ENCODE data around the gene ODAD4. TPM values are rescaled to one million over a fixed set of nuclear protein-coding genes. Genes with fewer than 3 reads are reported as not detected.

The ODAD4 gene
- total RNA-seq, 2 experiments from 2014 or later = 1.1 to 1.3 TPM

GRCh38 chr17:41907185-41907556 lies 23.2 kb upstream of the ODAD4 start:
- TF ChIP-seq EZH2phosphoT487 (IDR thresholded peaks at IDR 0.05; ENCODE audit: borderline replicate concordance, low read depth, low read length) = no peak
- TF ChIP-seq, protein P1, sequence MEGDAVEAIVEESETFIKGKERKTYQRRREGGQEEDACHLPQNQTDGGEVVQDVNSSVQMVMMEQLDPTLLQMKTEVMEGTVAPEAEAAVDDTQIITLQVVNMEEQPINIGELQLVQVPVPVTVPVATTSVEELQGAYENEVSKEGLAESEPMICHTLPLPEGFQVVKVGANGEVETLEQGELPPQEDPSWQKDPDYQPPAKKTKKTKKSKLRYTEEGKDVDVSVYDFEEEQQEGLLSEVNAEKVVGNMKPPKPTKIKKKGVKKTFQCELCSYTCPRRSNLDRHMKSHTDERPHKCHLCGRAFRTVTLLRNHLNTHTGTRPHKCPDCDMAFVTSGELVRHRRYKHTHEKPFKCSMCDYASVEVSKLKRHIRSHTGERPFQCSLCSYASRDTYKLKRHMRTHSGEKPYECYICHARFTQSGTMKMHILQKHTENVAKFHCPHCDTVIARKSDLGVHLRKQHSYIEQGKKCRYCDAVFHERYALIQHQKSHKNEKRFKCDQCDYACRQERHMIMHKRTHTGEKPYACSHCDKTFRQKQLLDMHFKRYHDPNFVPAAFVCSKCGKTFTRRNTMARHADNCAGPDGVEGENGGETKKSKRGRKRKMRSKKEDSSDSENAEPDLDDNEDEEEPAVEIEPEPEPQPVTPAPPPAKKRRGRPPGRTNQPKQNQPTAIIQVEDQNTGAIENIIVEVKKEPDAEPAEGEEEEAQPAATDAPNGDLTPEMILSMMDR (conservative IDR thresholded peaks at IDR 0.05; ENCODE audit: low read length) = no peak
- H3K4me3 ChIP-seq (ENCODE audit: low read depth, low read length, poor library complexity, severe bottlenecking) = no peak overlapping the region
- H2AFZ ChIP-seq (ENCODE audit: low read length) = no peak overlapping the region
- H3K27ac ChIP-seq (ENCODE audit: low read depth, low read length, poor library complexity, severe bottlenecking) = no peak overlapping the region
- POLR2A ChIA-PET = no interaction called here
- H3K4me2 ChIP-seq (ENCODE audit: low read length) = no peak overlapping the region
- H3K4me1 ChIP-seq (ENCODE audit: insufficient read depth, low read length, poor library complexity, severe bottlenecking) = no peaks in the 10 kb centered on the region
- CTCF ChIA-PET (ENCODE audit: unreplicated experiment) = no interaction called here
- H3K9me3 ChIP-seq (ENCODE audit: low read length) = no peaks in the 10 kb centered on the region
- no peaks in the 10 kb centered on the region; the same call in 1 of the 2 replicates for H4K20me1 ChIP-seq (ENCODE audit: insufficient read depth, low read length)
- no TSS peak for BruUV-seq (replicated peaks)
- intact Hi-C loops (cut with micrococcal nuclease; ENCODE audit: unreplicated experiment) = no loop called here
- H3K36me3 ChIP-seq (ENCODE audit: insufficient read depth, low read length) = peaks cover 93% of the 10 kb centered on the region
- H3K9me2 ChIP-seq (ENCODE audit: insufficient read depth, low read length) = no peaks in the 10 kb centered on the region
- H3K79me2 ChIP-seq (ENCODE audit: insufficient read depth, low read depth, low read length) = no peaks in the 10 kb centered on the region
- DNase-seq (ENCODE audit: low spot score) = no peak

- H3K9me2 ChIP-seq (ENCODE audit: insufficient read depth, low read length) = no peaks in the 10 kb centered on the region
- H3K4me1 ChIP-seq (ENCODE audit: insufficient read depth, low read length, poor library complexity, severe bottlenecking) = no peaks in the 10 kb centered on the region
- ChIA-PET CTCF (ENCODE audit: unreplicated experiment) (no interaction called here), POLR2A (no interaction called here)
- peaks cover 3% of the 10 kb centered on the region for H4K20me1 ChIP-seq (ENCODE audit: insufficient read depth, low read length)
- no peaks in the 10 kb centered on the region for H3K9me3 ChIP-seq (ENCODE audit: low read length)
- H3K36me3 ChIP-seq (ENCODE audit: insufficient read depth, low read length) = peaks cover 93% of the 10 kb centered on the region
- TF ChIP-seq EZH2phosphoT487 (IDR thresholded peaks at IDR 0.05; ENCODE audit: borderline replicate concordance, low read depth, low read length) = no peak
- TF ChIP-seq, protein P1 (conservative IDR thresholded peaks at IDR 0.05; ENCODE audit: low read length) = no peak
- BruUV-seq (replicated peaks) = no TSS peak
- DNase-seq (ENCODE audit: low spot score) = no peak
- no peaks in the 10 kb centered on the region for H3K79me2 ChIP-seq (ENCODE audit: insufficient read depth, low read depth, low read length)
- H3K27ac ChIP-seq (ENCODE audit: low read depth, low read length, poor library complexity, severe bottlenecking) = no peak overlapping the region
- intact Hi-C loops (cut with micrococcal nuclease; ENCODE audit: unreplicated experiment) = no loop called here
- no peak overlapping the region for H2AFZ ChIP-seq (ENCODE audit: low read length)
- H3K4me2 ChIP-seq (ENCODE audit: low read length) = no peak overlapping the region
- H3K4me3 ChIP-seq (ENCODE audit: low read depth, low read length, poor library complexity, severe bottlenecking) = no peak overlapping the region
Observed at GRCh38 chr17:41907633-41908539, 22.5 kb upstream of the ODAD4 start.

DNA sequence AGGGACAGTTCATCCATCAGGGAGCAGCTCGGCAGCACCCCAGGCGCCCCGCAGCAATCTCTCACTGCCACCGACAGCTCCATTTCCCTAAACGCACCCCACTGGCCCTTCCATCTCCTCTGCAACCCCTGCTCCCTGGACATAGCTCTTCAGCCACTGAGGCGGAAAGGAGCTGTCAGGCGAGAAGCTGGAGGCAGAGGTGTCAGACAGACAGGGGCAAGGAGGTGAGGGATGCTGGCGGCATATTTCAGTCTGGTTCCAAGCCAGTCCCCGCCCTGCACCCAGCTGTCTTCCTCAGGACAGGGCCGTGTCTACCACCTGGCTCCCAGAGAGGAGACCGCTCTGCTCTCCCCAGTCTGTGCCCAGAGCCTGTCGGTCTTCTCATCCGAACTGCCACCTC lies 21.3 kb upstream of the ODAD4 start:
- H4K20me1 ChIP-seq (ENCODE audit: insufficient read depth, low read length) = peaks cover 3% of the 10 kb centered on the region
- no peaks in the 10 kb centered on the region for H3K9me2 ChIP-seq (ENCODE audit: insufficient read depth, low read length)
- H3K4me2 ChIP-seq (ENCODE audit: low read length) = no peak overlapping the region
- CTCF ChIA-PET (ENCODE audit: unreplicated experiment) = no interaction called here
- H3K27ac ChIP-seq (ENCODE audit: low read depth, low read length, poor library complexity, severe bottlenecking) = no peak overlapping the region
- DNase-seq (ENCODE audit: low spot score) = no peak
- BruUV-seq (replicated peaks) = no TSS peak
- H3K79me2 ChIP-seq (ENCODE audit: insufficient read depth, low read depth, low read length) = peaks cover under 1% of the 10 kb centered on the region; the same call in 1 of the 2 replicates
- no peak for TF ChIP-seq EZH2phosphoT487 (IDR thresholded peaks at IDR 0.05; ENCODE audit: borderline replicate concordance, low read depth, low read length)
- TF ChIP-seq, protein P1 (conservative IDR thresholded peaks at IDR 0.05; ENCODE audit: low read length) = no peak
- POLR2A ChIA-PET = interaction anchor here (0.5 kb wide), 1 partner anchor 25 kb away, joined by 4 read pairs; no protein-coding TSS in a partner anchor
- H2AFZ ChIP-seq (ENCODE audit: low read length) = no peak overlapping the region
- intact Hi-C loops (cut with micrococcal nuclease; ENCODE audit: unreplicated experiment) = no loop called here
- H3K36me3 ChIP-seq (ENCODE audit: insufficient read depth, low read length) = peaks cover 100% of the 10 kb centered on the region
- H3K9me3 ChIP-seq (ENCODE audit: low read length) = no peaks in the 10 kb centered on the region
- H3K4me3 ChIP-seq (ENCODE audit: low read depth, low read length, poor library complexity, severe bottlenecking) = no peak overlapping the region
- H3K4me1 ChIP-seq (ENCODE audit: insufficient read depth, low read length, poor library complexity, severe bottlenecking) = no peaks in the 10 kb centered on the region
